HG02884 (cell line): Measurements from ENCODE around the gene WASHC2A.
"Not testable (repeated sequence)": the region's sequence is repeated elsewhere in the genome, so short reads cannot be mapped to it uniquely, and the experiment has no call there.

Experiments
- ATAC-seq: cut with Tn5 transposase; IDR thresholded peaks from one replicate; pipeline ENCODE4 v1.9.1; 2021; ENCODE audit warnings: mild to moderate bottlenecking, moderate library complexity; ENCODE audit not compliant: unreplicated experiment

WASHC2A gene

DNA sequence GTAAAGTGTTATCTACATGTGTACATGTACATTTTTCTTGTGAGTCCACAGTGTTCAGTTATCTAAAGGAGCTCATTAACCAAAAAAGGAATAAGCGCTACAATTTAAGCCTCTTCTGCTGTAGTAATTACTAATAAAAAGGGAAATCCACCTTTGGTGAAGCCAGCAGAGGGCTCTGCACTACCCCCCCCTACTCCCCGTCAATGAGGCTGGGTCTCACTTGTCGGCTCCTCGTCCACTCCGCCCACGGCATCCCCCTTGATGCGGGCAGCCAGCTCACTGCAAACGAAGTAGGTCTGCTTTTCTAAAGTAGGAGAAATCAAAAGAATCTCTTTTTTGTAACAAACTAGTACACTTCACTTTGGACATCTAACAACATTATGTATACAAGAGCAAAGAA lies 4.7 kb upstream of the WASHC2A start:
- no peak for ATAC-seq

GRCh38 chr10:50068352-50068659 lies 552 bp downstream of the WASHC2A start:
- ATAC-seq: not testable (repeated sequence)

DNA sequence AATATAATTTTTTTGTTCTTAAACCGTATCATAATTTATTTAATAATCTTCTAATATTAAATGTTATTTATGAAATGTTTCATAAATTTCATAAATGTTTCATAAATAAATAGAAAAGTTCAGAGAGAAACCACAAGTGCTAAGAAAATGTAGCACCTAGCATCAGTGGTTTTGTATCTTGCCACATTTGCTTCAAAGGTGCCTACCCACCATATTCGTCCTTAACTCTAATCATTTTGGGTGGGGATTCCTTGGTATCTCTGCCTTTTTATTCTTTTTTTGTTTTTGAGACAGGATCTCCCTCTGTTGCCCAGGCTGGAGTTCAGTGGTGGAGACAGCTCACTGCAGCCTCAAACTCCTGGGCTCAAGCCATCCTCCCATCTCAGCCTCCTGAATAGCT lies 7.4 kb downstream of the WASHC2A start:
- ATAC-seq: not testable (repeated sequence)

GRCh38 chr10:50075544-50075943 lies 7.8 kb downstream of the WASHC2A start:
- ATAC-seq: not testable (repeated sequence)

DNA sequence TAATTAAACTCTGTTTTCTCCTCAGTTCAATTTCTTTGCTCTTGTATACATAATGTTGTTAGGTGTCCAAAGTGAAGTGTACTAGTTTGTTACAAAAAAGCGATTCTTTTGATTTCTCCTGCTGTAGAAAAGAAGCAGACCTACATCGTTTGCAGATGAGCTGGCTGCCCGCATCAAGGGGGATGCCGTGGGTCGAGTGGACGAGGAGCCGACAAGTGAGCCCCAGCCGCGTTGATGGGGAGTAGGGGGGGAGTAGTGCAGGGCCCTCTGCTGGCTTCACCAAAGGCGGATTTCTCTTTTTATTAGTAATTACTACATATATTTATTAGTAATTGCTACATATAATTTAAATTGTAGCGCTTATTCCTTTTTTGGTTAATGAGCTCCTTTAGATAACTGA lies 23.6 kb downstream of the WASHC2A start:
- not testable (repeated sequence) for ATAC-seq

GRCh38 chr10:50092928-50093327 lies 25.2 kb downstream of the WASHC2A start:
- ATAC-seq: not testable (repeated sequence)

- not testable (repeated sequence) for ATAC-seq
These were observed 26.9 kb downstream of the WASHC2A start for GRCh38 chr10:50094630-50095029.

DNA sequence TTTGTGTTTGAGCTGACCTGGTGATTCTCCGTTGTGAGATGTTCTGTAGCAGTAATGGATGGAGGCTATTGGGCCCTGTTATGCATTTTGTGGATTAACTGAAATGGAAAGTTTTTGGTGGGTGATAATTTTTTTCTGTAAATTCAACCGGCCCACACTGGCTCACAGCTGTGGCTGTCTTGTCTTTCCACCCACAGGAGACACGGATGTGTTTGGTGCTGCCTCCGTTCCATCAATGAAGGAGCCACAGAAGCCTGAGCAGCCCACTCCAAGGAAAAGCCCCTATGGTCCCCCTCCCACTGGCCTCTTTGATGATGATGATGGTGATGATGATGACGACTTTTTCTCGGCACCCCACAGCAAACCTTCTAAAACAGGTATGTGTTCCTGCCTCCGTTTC lies 27.6 kb downstream of the WASHC2A start:
- not testable (repeated sequence) for ATAC-seq

GRCh38 chr10:50096722-50097121 lies 29.0 kb downstream of the WASHC2A start:
- ATAC-seq: not testable (repeated sequence)

DNA sequence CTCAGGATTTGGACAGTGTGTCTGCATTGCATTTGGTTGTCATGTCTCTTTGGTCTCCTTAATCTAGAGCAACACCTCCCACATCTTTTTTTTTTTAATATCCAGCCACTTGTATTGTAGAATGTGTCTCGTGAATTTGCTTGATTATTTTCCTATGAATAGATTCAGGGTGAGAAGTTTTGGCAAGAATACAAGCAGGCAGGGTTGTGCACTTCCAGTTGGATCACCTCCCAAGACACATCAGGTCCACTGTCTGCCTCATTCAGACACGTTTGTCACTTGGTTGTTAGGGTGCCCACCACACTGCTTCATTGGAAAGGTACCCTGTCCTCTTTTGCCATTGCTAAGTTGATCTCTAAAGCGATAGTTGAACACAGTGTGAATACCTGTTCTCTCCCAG lies 30.9 kb downstream of the WASHC2A start:
- not testable (repeated sequence) for ATAC-seq

DNA sequence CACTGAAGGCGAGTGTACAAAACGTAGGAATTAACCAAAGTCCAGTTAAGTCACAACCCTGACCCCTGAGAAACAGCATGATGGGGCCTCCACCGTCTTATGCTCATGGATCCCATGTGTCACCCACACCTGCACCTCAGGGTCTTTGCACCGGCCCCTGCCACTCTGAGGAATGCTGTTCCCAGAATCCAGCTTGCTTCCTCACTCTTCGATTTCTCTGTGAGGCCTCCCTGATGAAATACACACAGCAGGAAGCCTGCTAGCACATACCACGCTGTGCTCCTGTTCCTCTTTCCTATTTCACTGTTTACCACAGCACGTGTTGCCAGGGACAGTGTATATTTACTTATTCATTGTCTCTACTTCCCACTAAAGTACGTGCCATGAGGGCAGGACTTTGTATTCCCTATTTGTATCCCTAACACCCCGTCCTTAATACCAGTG lies 33.4 kb downstream of the WASHC2A start:
- not testable (repeated sequence) for ATAC-seq

DNA sequence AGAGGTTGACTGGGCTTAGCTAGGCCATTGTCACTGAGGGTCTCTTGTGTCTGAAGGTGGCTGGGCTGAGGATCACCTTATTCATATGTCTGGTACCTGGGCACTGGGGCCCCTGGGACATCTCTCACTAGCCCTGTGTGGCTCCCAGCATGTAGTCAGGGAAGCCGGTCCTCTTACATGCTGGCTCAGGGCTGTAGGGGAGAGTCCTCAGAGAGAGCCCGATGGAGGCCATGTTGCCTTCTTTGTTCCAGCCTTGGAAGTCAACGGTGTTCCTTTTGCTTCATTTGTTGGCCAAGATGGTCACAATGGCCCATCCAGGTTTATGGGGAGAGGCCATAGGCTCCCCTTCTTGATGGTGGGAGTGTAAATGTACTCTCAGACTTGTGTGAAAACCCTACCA lies 34.0 kb downstream of the WASHC2A start:
- peak; percentile 19 for ATAC-seq

DNA sequence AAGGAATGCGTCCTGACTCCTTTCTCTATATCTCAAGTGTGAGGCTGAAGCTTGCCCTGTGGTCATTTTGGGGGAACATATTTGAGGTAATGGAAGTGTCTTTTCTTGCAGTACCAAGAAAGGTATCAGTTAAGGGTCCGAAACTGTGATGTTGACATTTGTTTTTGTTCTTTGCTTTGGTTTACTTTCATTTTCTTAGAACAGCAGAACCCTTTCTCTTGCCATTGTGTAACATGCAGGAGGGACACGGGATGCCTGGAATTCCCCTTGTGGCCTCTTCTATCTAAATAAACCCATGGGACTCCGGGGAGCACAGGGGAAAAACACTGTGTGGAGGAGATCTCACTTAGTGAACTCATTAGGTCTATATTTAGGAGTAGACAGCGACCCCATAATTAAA lies 34.5 kb downstream of the WASHC2A start:
- ATAC-seq: peak; percentile 87

DNA sequence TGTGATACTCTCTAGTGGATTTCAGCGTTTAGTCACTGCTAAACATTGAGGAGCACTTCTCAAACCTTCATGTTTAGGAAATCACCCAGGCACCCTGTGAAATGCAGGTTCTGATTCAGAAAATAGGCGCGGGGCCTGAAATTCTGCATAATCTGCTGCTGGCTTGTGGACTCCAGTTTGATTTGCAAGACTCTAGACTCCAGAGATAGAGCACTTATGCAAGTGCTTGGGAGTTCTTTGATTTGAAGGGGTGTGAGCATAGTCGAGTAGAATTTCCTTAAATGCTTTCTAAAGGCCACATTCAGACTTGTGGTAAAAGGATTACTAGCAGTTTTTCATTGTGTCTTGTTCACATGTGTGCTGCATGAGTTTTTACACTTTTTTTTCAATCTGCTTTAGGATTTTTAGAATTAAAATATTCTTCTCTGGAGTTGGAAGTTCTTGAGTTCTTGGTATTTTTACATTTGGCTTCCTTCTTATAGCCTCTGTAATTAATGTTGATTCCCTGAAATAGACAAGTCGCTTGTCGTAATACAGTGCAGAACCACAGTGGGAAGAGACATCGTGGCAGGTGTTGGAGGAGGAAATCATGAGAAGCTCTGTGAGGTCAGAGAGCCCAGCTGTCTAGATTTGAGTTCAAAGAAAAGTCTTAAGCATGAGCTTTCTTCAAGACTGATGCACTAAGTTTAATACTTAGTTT lies 41.4 kb downstream of the WASHC2A start:
- ATAC-seq: not testable (repeated sequence)

GRCh38 chr10:50112419-50113112 lies 44.8 kb downstream of the WASHC2A start:
- ATAC-seq: not testable (repeated sequence)

DNA sequence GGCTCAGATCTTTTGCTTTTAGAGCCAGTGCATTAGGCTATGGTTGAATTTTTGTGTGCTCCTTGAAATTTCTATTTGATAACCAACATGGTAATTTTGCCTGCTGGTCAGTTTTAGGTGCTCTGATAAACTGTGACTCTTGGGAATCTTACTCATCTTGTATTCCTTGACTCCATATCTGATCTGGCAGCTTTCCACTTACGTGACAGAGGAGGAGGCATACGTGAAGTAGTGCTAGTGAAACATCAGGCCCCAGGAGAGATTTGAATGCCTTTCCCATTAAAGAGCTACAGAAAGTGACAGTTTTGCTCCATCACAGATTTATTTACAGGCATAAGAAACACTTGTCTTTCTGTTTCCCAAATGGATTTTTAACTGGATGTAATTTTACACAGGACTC lies 59.0 kb downstream of the WASHC2A start:
- ATAC-seq: not testable (repeated sequence)

DNA sequence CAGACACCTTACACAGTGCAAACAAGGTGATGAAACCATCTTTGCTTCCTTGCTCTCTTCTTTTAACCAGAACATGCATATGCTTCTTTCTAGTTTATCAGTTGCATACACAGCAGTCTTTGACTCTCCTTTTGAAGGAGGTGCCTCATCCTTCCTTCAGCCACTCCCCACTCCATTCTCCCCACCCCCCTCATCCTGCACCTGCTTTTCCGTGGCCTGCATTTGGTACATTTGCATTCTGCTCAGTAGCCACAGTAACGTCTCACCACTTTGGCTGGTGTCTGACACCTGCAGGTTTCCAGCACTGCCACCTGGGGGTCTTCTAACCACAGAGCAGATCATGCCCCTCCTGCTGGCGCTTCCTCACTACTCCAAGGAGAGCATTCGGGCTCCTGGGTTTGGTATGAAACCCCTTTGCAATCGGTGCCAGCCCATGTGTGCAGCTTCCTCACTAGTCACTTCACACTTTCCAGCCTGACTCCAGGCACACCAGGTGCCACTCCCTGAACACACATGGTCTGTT lies 60.1 kb downstream of the WASHC2A start:
- ATAC-seq: not testable (repeated sequence)

DNA sequence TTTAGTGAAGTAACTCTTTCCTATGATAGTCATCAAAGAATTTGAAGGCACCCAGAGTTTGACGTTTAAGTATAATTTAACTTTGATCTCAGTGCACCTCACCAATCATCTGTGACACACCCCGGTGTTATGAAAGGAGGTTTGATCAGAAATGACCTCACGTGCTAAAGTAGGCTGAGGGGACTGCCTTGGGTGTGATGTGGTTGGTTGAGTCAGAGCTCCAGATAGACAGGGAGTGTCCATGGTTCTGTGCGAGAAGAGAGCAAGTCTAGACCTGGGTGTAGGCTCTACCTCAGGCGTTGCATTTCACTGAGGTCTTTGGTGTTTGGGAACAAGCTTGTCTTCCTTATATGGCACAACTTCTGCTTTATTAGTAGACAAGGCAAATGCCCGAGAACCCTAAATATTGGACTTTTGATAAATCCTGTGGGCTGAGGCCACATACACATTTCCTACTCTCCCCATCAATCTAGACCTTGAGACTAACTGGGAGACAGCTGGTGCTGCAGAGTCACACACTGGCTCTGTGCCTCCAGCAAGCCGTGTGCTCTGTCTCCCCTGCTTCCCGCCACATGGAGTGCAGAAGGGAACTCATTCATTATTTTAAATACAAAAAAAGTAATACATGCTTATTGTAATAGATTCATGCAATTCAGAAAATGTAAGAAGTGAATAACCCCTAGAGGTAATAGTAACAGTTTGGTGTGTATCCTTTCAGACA lies 63.7 kb downstream of the WASHC2A start:
- not testable (repeated sequence) for ATAC-seq

DNA sequence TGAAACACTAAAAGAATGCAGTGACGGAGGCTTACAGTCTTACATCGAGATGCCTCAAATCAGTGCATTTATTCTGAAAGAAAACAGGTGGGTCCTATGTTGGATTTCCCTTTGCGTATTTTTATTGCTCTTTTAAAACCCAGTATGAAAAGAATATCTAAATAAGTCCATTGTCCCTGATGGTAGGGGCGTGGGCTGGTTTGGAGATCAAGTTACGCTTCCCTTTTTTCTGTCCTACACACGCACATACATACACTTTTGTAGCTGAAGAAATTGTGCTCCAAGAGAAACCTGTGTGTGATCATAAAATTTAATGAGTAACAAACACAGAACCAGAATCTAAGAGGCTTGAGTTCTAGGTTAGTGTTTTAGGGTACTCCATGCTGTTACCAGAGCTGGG lies 64.6 kb downstream of the WASHC2A start:
- ATAC-seq: not testable (repeated sequence)

DNA sequence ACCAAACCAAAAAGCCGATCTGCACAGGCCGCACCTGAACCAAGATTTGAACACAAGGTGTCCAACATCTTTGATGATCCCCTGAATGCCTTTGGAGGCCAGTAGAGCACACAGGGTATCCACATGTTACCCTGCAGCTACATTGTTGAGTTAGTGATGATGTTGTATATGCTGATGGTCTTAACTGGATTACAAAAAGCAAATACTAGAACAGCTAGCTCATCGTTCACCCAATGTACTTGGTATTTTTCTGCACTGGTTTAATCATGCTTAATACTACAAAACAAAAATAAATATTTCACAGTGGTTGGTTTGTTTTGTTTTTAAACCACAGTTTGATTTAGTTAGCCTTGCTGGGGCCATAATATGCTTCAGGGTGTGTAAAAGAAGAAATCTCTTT lies 65.1 kb downstream of the WASHC2A start:
- ATAC-seq: not testable (repeated sequence)

- not testable (repeated sequence) for ATAC-seq
These were observed 75.9 kb downstream of the WASHC2A start for GRCh38 chr10:50143512-50144174.
